Aorta (tissue), 5 donors: Measurements from ENCODE around the gene TMSB10. TPM values are rescaled to one million over a fixed set of nuclear protein-coding genes. Genes with fewer than 3 reads are reported as not detected.
A peak's percentile ranks its signal among the peaks of the same experiment; 100 is the strongest.
"Not testable (repeated sequence)": the region's sequence is repeated elsewhere in the genome, so short reads cannot be mapped to it uniquely, and the experiment has no call there.

Experiments
- ATAC-seq: fragments of 200-7000 bp; cut with Tn5 transposase; one replicate; pipeline ENCODE4 v1.9.1; 2022; ENCODE audit warnings: moderate library complexity; ENCODE audit not compliant: low FRiP score
- DNase-seq, 2 donors: peaks; one replicate each; pipeline ENCODE4 v3.0.0-alpha.2; 2020
- H3K27ac ChIP-seq, 2 donors: one replicate each; pipeline ENCODE4 v1.5.1; 2013; ENCODE audit warnings: low read length in 2 of 2, mild to moderate bottlenecking in 2 of 2, moderate library complexity in 2 of 2, control low read depth in 1 of 2, inconsistent platforms in 1 of 2, low read depth in 1 of 2
- H3K27me3 ChIP-seq, 2 donors: one replicate each; pipeline ENCODE4 v1.6.1; 2013; ENCODE audit warnings: control low read depth in 1 of 2, low read length in 1 of 2, mild to moderate bottlenecking in 1 of 2, moderate library complexity in 1 of 2; ENCODE audit not compliant: insufficient read depth in 2 of 2, control insufficient read depth in 1 of 2
- H3K36me3 ChIP-seq, 2 donors: one replicate each; pipeline ENCODE4 v1.6.1; 2013; ENCODE audit warnings: control low read depth in 1 of 2, low read length in 1 of 2, mild to moderate bottlenecking in 1 of 2; ENCODE audit not compliant: insufficient read depth in 2 of 2, control insufficient read depth in 1 of 2
- H3K4me1 ChIP-seq, 2 donors: one replicate each; pipeline ENCODE4 v1.6.1; 2013; ENCODE audit warnings: low read length in 2 of 2, control low read depth in 1 of 2, mild to moderate bottlenecking in 1 of 2, moderate library complexity in 1 of 2; ENCODE audit not compliant: insufficient read depth in 2 of 2, control insufficient read depth in 1 of 2
- H3K4me3 ChIP-seq, 2 donors: one replicate each; pipeline ENCODE4 v1.5.1; 2013; ENCODE audit warnings: low read length in 2 of 2, control low read depth in 1 of 2, mild to moderate bottlenecking in 1 of 2
- H3K9me3 ChIP-seq: one replicate; pipeline ENCODE4 v1.6.1; 2013; ENCODE audit warnings: mild to moderate bottlenecking, low read length; ENCODE audit not compliant: control insufficient read depth
- WGBS, 2 donors: extraction: QIAGEN DNeasy Blood & Tissue Kit; methylation state at CpG; one replicate each; pipeline ENCODE4 v1.1.7; 2013; 5-methylcytosine and 5-hydroxymethylcytosine counted together
- intact Hi-C, 2 donors: fragments of 100-400 bp; cut with DNase I; formaldehyde crosslinking; loops; one replicate each; pipeline versions ENCODE4 v1.14.2 to v1.15.0; 2022
- polyA plus RNA-seq, 2 donors: library from polyadenylated mRNA; stranded (reverse); fragments of 200-250 nt; gene quantifications; one replicate each; pipeline ENCODE4 v1.2.3, GENCODE V29; 2013
- total RNA-seq, 2 donors: library from RNA; stranded (reverse); fragmentation: NEBNext Ultra II Directional; extraction: Animal tissue kit (Norgen Biotek cat#: 25700); gene quantifications; one replicate each; pipeline ENCODE4 v1.2.1, GENCODE V29; 2021
- donor health status: healthy with polysubstance abuse.
- donor health status: Bipolar disorder and iron deficiency.
- donor health status: DM: no; HTN: no; CAD: no.
- donor health status: DM: no; HTN: no; CAD: no.
- donor health status: DM: yes; HTN: yes; CAD: no.

The TMSB10 gene
- total and polyA plus RNA-seq, 4 donors = 876 to 2,217 (median 1,272) TPM

GRCh38 chr2:84904717-84905174 lies 710 bp upstream of the TMSB10 start:
- ATAC-seq (peak; percentile 81), DNase-seq (peak; percentile 90)
- intact Hi-C loops = no loop called here
- WGBS, 2 donors = 0 to 1% methylated on average over 21 of the region's 21 CpGs
- Histone ChIP-seq H3K36me3 (no peaks in the 10 kb centered on the region), H3K4me1 (no peaks in the 10 kb centered on the region), H3K4me3 (peak overlapping the region; percentile 58 to 92), H3K9me3 (no peaks in the 10 kb centered on the region), H3K27me3 (peaks cover 0 to 1% of the 10 kb centered on the region in 2 donors), H3K27ac (no peak overlapping the region)

- no peaks in the 10 kb centered on the region for H3K36me3 ChIP-seq
- intact Hi-C loops = no loop called here
- no peaks in the 10 kb centered on the region for H3K9me3 ChIP-seq
- peak; percentile 76 to 85 for DNase-seq
- peak overlapping the region in 1 of 2 donors; percentile 72 for H3K27ac ChIP-seq
- H3K4me1 ChIP-seq = no peaks in the 10 kb centered on the region
- 0% methylated on average over 37 to 38 of the region's 38 CpGs for WGBS, 2 donors
- peak overlapping the region; percentile 58 to 92 for H3K4me3 ChIP-seq
- peaks cover 0 to 1% of the 10 kb centered on the region in 2 donors for H3K27me3 ChIP-seq
- peak; percentile 23 for ATAC-seq
Measured at GRCh38 chr2:84906108-84906899, 848 bp downstream of the TMSB10 start.

- Histone ChIP-seq H3K36me3 (no peaks in the 10 kb centered on the region), H3K4me1 (no peaks in the 10 kb centered on the region), H3K9me3 (no peaks in the 10 kb centered on the region), H3K27ac (no peak overlapping the region), H3K27me3 (peaks cover 0 to 1% of the 10 kb centered on the region in 2 donors), H3K4me3 (peak overlapping the region; percentile 58 to 92)
- intact Hi-C loops = no loop called here
- 24 to 27% methylated on average over 15 of the region's 15 CpGs for WGBS, 2 donors
- DNase-seq (peak; percentile 79 to 83), ATAC-seq (peak; percentile 56)
Measured at GRCh38 chr2:84906900-84907714, 1.7 kb downstream of the TMSB10 start.

GRCh38 chr2:84908948-84909713 lies 3.7 kb downstream of the TMSB10 start:
- Histone ChIP-seq H3K4me3 (no peak overlapping the region), H3K9me3 (no peaks in the 10 kb centered on the region), H3K4me1 (no peaks in the 10 kb centered on the region), H3K27me3 (peaks cover 0 to 1% of the 10 kb centered on the region in 2 donors), H3K36me3 (no peaks in the 10 kb centered on the region), H3K27ac (no peak overlapping the region)
- ATAC-seq = no peak
- DNase-seq = no peak
- intact Hi-C loops = no loop called here
- WGBS, 2 donors = 97 to 100% methylated on average over 2 of the region's 2 CpGs

GRCh38 chr2:84911135-84911678 lies 5.8 kb downstream of the TMSB10 start:
- Histone ChIP-seq H3K4me1 (no peaks in the 10 kb centered on the region), H3K9me3 (no peaks in the 10 kb centered on the region), H3K27ac (no peak overlapping the region), H3K4me3 (no peak overlapping the region), H3K27me3 (no peaks in the 10 kb centered on the region), H3K36me3 (no peaks in the 10 kb centered on the region)
- ATAC-seq (no peak), DNase-seq (no peak)
- WGBS, 2 donors = 96 to 97% methylated on average over 5 of the region's 5 CpGs
- intact Hi-C loops = no loop called here

- no peak for DNase-seq
Measured at GRCh38 chr2:84912984-84913383, 7.5 kb downstream of the TMSB10 start.

GRCh38 chr2:84914334-84914733 lies 8.9 kb downstream of the TMSB10 start:
- intact Hi-C loops = no loop called here
- Histone ChIP-seq H3K9me3 (no peaks in the 10 kb centered on the region), H3K27me3 (no peaks in the 10 kb centered on the region), H3K4me3 (no peak overlapping the region), H3K36me3 (no peaks in the 10 kb centered on the region), H3K27ac (no peak overlapping the region), H3K4me1 (no peaks in the 10 kb centered on the region)
- no peak for DNase-seq
- 96 to 97% methylated on average over 6 of the region's 6 CpGs for WGBS, 2 donors
- ATAC-seq = no peak

More at GRCh38 chr2:84912984-84913383, 7.5 kb downstream of the TMSB10 start:
- Histone ChIP-seq H3K27ac (no peak overlapping the region), H3K27me3 (no peaks in the 10 kb centered on the region), H3K36me3 (no peaks in the 10 kb centered on the region), H3K9me3 (no peaks in the 10 kb centered on the region), H3K4me1 (no peaks in the 10 kb centered on the region), H3K4me3 (no peak overlapping the region)
- WGBS, 2 donors = 92 to 95% methylated on average over 4 of the region's 4 CpGs
- intact Hi-C loops = no loop called here
- ATAC-seq = no peak

GRCh38 chr2:84915675-84916074 lies 10.2 kb downstream of the TMSB10 start:
- H3K27ac ChIP-seq, H3K4me1 ChIP-seq, intact Hi-C loops, H3K4me3 ChIP-seq, H3K27me3 ChIP-seq, DNase-seq, H3K36me3 ChIP-seq, ATAC-seq, H3K9me3 ChIP-seq: not testable (repeated sequence)
- 98 to 99% methylated on average over 24 of the region's 24 CpGs for WGBS, 2 donors
